NAMALWA (cell line): ENCODE results near the gene USP51.
"Not testable (repeated sequence)": the region's sequence is repeated elsewhere in the genome, so short reads cannot be mapped to it uniquely, and the experiment has no call there.

Source experiments
- DNase-seq: peaks from one replicate; pipeline ENCODE4 v3.0.0-alpha.2; 2015; ENCODE audit warnings: low spot score

USP51 gene

GRCh38 chrX:55489314-55490009 lies at the start of gene USP51:
Gene USP51 (minus strand): TSS chrX:55489848. CDS start chrX:55488939, 909 bp downstream.
- DNase-seq, result peak; percentile 61

GRCh38 chrX:55524487-55524886 lies 34.8 kb upstream of the USP51 start:
- DNase-seq, result no peak

- DNase-seq, result no peak
Observed at GRCh38 chrX:55523356-55523755, 33.7 kb upstream of the USP51 start.

GRCh38 chrX:55522596-55523276 lies 33.1 kb upstream of the USP51 start:
- no peak for DNase-seq

- DNase-seq, result no peak
Observed at GRCh38 chrX:55521687-55522086, 32.0 kb upstream of the USP51 start.

- not testable (repeated sequence) for DNase-seq
Observed at GRCh38 chrX:55516794-55517481, 27.3 kb upstream of the USP51 start.

GRCh38 chrX:55513045-55513737 lies 23.5 kb upstream of the USP51 start:
- DNase-seq, result not testable (repeated sequence)

- not testable (repeated sequence) for DNase-seq
Observed at GRCh38 chrX:55508410-55509152, 18.9 kb upstream of the USP51 start.

GRCh38 chrX:55507699-55508098 lies 18.1 kb upstream of the USP51 start:
- DNase-seq, result not testable (repeated sequence)

- not testable (repeated sequence) for DNase-seq
Observed at GRCh38 chrX:55507010-55507409, 17.4 kb upstream of the USP51 start.

- DNase-seq, result no peak
Observed at GRCh38 chrX:55490974-55491373, 1.3 kb upstream of the USP51 start.

GRCh38 chrX:55490121-55490520 lies 473 bp upstream of the USP51 start:
- DNase-seq, result no peak

- peak; percentile 66 for DNase-seq
Observed at GRCh38 chrX:55488593-55489313, 895 bp downstream of the USP51 start.

- peak; percentile 21 for DNase-seq
Observed at GRCh38 chrX:55488006-55488592, 1.5 kb downstream of the USP51 start.

- no peak for DNase-seq
Observed at GRCh38 chrX:55487143-55487542, 2.5 kb downstream of the USP51 start.

GRCh38 chrX:55486736-55487135 lies 2.9 kb downstream of the USP51 start:
- no peak for DNase-seq

GRCh38 chrX:55484948-55485347 lies 4.7 kb downstream of the USP51 start:
- DNase-seq, result no peak

GRCh38 chrX:55480390-55481062 lies 9.1 kb downstream of the USP51 start:
- DNase-seq, result no peak

- DNase-seq, result not testable (repeated sequence)
Observed at GRCh38 chrX:55479956-55480355, 9.7 kb downstream of the USP51 start.

- not testable (repeated sequence) for DNase-seq
Observed at GRCh38 chrX:55465791-55466190, 23.9 kb downstream of the USP51 start.
